GM12878 (cell line): ENCODE results near the gene FAM114A1. TPM values are rescaled to one million over a fixed set of nuclear protein-coding genes. Genes with fewer than 3 reads are reported as not detected.

Source experiments
- ASH2L ChIP-seq: fragments of 300-600, 200-600 bp; sonication (generic); IDR thresholded peaks from 2 replicates; pipeline ENCODE4 v1.6.1; 2017; ENCODE audit warnings: low read depth, mild to moderate bottlenecking, borderline replicate concordance
- ATF3 ChIP-seq: IDR thresholded peaks from 2 replicates; pipeline ENCODE4 v1.6.1; 2011; ENCODE audit warnings: low read depth, mild to moderate bottlenecking, low read length, moderate library complexity, borderline replicate concordance; ENCODE audit errors: extremely low read depth
- CEBPZ ChIP-seq: fragments of 150-350 bp; IDR thresholded peaks from 2 replicates; pipeline ENCODE4 v1.6.1; 2016; ENCODE audit warnings: low read depth, low read length
- CHD1 ChIP-seq: IDR thresholded peaks from 2 replicates; pipeline ENCODE4 v1.6.1; 2012; ENCODE audit warnings: low read depth, low read length, improper control_type of control experiment
- DPF2 ChIP-seq: fragments of 450-650 bp; IDR thresholded peaks from 2 replicates; pipeline ENCODE4 v1.6.1; 2017; ENCODE audit warnings: mild to moderate bottlenecking
- E2F8 ChIP-seq: fragments of 450-650 bp; IDR thresholded peaks from 2 replicates; pipeline ENCODE4 v1.6.1; 2018; ENCODE audit warnings: mild to moderate bottlenecking, low read depth, moderate library complexity; ENCODE audit not compliant: partially characterized antibody
- EED ChIP-seq: sonication (generic); IDR thresholded peaks from 2 replicates; pipeline ENCODE4 v1.6.1; 2016; ENCODE audit warnings: antibody characterized with exemption, low read depth
- MYB ChIP-seq: fragments of 150-350 bp; IDR thresholded peaks from 2 replicates; pipeline ENCODE4 v1.6.1; 2014; ENCODE audit warnings: mild to moderate bottlenecking, low read depth, low read length, borderline replicate concordance
- NFXL1 ChIP-seq: fragments of 450-650 bp; IDR thresholded peaks from 2 replicates; pipeline ENCODE4 v1.6.1; 2017; ENCODE audit warnings: antibody characterized with exemption, mild to moderate bottlenecking, borderline replicate concordance
- RCOR1 ChIP-seq: conservative IDR thresholded peaks from 2 replicates; pipeline ENCODE4 v1.6.1; 2012; ENCODE audit warnings: low read depth, low read length, improper control_type of control experiment
- RFX5 ChIP-seq: IDR thresholded peaks from 2 replicates; pipeline ENCODE4 v1.6.1; 2011; ENCODE audit warnings: low read depth, low read length, improper control_type of control experiment
- SMARCA5 ChIP-seq: fragments of 450-650 bp; IDR thresholded peaks from 2 replicates; pipeline ENCODE4 v1.6.1; 2017; ENCODE audit warnings: mild to moderate bottlenecking
- SRF ChIP-seq, 2 experiments: IDR thresholded peaks; 2 replicates each; pipeline ENCODE4 v1.6.1; 2011; ENCODE audit warnings: low read depth in 2 of 2, low read length in 2 of 2, mild to moderate bottlenecking in 1 of 2, moderate library complexity in 1 of 2
- STAT1 ChIP-seq: fragments of 450-650 bp; conservative IDR thresholded peaks from 2 replicates; pipeline ENCODE4 v1.6.1; 2014; ENCODE audit warnings: antibody characterized with exemption, mild to moderate bottlenecking
- ZBTB40 ChIP-seq: fragments of 450-650 bp; IDR thresholded peaks from 2 replicates; pipeline ENCODE4 v1.6.1; 2016; ENCODE audit warnings: mild to moderate bottlenecking, moderate library complexity, borderline replicate concordance
- polyA plus RNA-seq, 11 experiments: library from polyadenylated mRNA; depleted of rRNA in 4 of 11; unstranded in 6 of 11; stranded (reverse) in 5 of 11; fragments of >200 nt; fragmentation: Nextera tagmentation in 4 of 11; fragmentation: Illumina TruSeq in 1 of 11; extraction: Ambion mirVana in 4 of 11; extraction: Trizol in 1 of 11; gene quantifications; 1 replicate in 1 of 11; 2 replicates in 10 of 11; pipeline versions ENCODE4 v1.2.1 to v1.2.3, GENCODE V29; 2011 to 2016; ENCODE audit warnings: inconsistent platforms in 2 of 11, missing spikeins in 2 of 11, low read depth in 1 of 11
- total RNA-seq, 4 experiments: library from RNA; depleted of rRNA in 3 of 4; stranded (reverse); fragments of >200 nt in 3 of 4; fragmentation: Illumina TruSeq in 1 of 4; extraction: Trizol in 1 of 4; gene quantifications; 2 replicates each; pipeline versions ENCODE4 v1.2.1 to v1.2.3, GENCODE V29; 2013 to 2021
- TF ChIP-seq, protein P1 (sequence below): fragments of 450-650 bp; IDR thresholded peaks from 2 replicates; pipeline ENCODE4 v1.6.1; 2017; ENCODE audit warnings: mild to moderate bottlenecking

FAM114A1 gene
- total and polyA plus RNA-seq, 10 of the 15 experiments (the other 5 are each of a cell fraction or from before 2014, with no cell fraction given): 1.3 to 6.2 (median 3.9) TPM

GRCh38 chr4:38857354-38858096 lies 10.1 kb upstream of the FAM114A1 start (continued):
- TF ChIP-seq E2F8 (no peak), CHD1 (no peak), EED (peak; percentile 96), ZBTB40 (0 out of 2 replicates have a peak, but pooled peaks have one; percentile 23), SMARCA5 (0 out of 2 replicates have a peak, but pooled peaks have one; percentile 7), ASH2L (no peak), CEBPZ (no peak), ATF3 (no peak), NFXL1 (no peak), SRF (IDR thresholded peaks at IDR 0.05; ENCODE audit: low read depth in 2 of 2, low read length in 2 of 2) (0 out of 4 replicates have a peak, but pooled peaks of 1 of the 2 experiments have one; percentile 28), DPF2 (peak; percentile 78; the same call in 1 of the 2 replicates), RFX5 (no peak), MYB (no peak), RCOR1 (peak; percentile 77; the same call in 1 of the 2 replicates), STAT1 (0 out of 2 replicates have a peak, but pooled peaks have one; percentile 76)
- TF ChIP-seq, protein P1, sequence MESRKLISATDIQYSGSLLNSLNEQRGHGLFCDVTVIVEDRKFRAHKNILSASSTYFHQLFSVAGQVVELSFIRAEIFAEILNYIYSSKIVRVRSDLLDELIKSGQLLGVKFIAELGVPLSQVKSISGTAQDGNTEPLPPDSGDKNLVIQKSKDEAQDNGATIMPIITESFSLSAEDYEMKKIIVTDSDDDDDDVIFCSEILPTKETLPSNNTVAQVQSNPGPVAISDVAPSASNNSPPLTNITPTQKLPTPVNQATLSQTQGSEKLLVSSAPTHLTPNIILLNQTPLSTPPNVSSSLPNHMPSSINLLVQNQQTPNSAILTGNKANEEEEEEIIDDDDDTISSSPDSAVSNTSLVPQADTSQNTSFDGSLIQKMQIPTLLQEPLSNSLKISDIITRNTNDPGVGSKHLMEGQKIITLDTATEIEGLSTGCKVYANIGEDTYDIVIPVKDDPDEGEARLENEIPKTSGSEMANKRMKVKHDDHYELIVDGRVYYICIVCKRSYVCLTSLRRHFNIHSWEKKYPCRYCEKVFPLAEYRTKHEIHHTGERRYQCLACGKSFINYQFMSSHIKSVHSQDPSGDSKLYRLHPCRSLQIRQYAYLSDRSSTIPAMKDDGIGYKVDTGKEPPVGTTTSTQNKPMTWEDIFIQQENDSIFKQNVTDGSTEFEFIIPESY: no peak
